Spleen (tissue), 11 donors: ENCODE results near the gene WWP2. TPM values are rescaled to one million over a fixed set of nuclear protein-coding genes. Genes with fewer than 3 reads are reported as not detected.

ENCODE experiments used
- DNase-seq: peaks from one replicate; pipeline ENCODE4 v3.0.0-alpha.2; 2020
- H3K27ac ChIP-seq, 8 donors: fragments of 200-600 bp; sonication (generic) in 7 of 8; 1 replicate in 4 of 8; 2 replicates in 4 of 8; pipeline versions ENCODE4 v1.5.0 to v1.8.0; 2016 to 2021; ENCODE audit warnings: inconsistent platforms in 4 of 8, mild to moderate bottlenecking in 4 of 8, moderate library complexity in 1 of 8
- H3K27me3 ChIP-seq, 7 donors: fragments of 200-600 bp; sonication (generic) in 6 of 7; replicated peaks in 1 of 7; 1 replicate in 4 of 7; 2 replicates in 3 of 7; pipeline versions ENCODE4 v1.5.0 to v1.8.0; 2016 to 2021; ENCODE audit warnings: inconsistent platforms in 3 of 7, mild to moderate bottlenecking in 1 of 7
- H3K36me3 ChIP-seq, 6 donors: fragments of 200-600 bp; sonication (generic) in 5 of 6; 1 replicate in 4 of 6; 2 replicates in 2 of 6; pipeline versions ENCODE4 v1.5.0 to v1.8.0; 2016 to 2021; ENCODE audit warnings: inconsistent platforms in 2 of 6
- H3K4me1 ChIP-seq, 6 donors: fragments of 200-600 bp; sonication (generic) in 5 of 6; 1 replicate in 3 of 6; 2 replicates in 3 of 6; pipeline versions ENCODE4 v1.5.0 to v1.8.0; 2016 to 2021; ENCODE audit warnings: inconsistent platforms in 3 of 6
- H3K4me3 ChIP-seq, 8 donors: fragments of 200-600 bp; sonication (generic) in 7 of 8; 1 replicate in 4 of 8; 2 replicates in 4 of 8; pipeline versions ENCODE4 v1.5.0 to v1.8.0; 2016 to 2021; ENCODE audit warnings: inconsistent platforms in 4 of 8, mild to moderate bottlenecking in 4 of 8, moderate library complexity in 2 of 8
- H3K9me3 ChIP-seq, 8 donors: fragments of 200-600 bp; sonication (generic) in 7 of 8; 1 replicate in 4 of 8; 2 replicates in 4 of 8; pipeline versions ENCODE4 v1.5.0 to v1.8.0; 2016 to 2021; ENCODE audit warnings: inconsistent platforms in 4 of 8
- POLR2A ChIP-seq, 3 donors: fragments of 450-650 bp; IDR thresholded peaks; one replicate each; pipeline ENCODE4 v1.5.1; 2017; ENCODE audit warnings: antibody characterized with exemption in 3 of 3, mild to moderate bottlenecking in 1 of 3
- POLR2AphosphoS5 ChIP-seq, 3 donors: sonication (generic); formaldehyde crosslinking; IDR thresholded peaks; one replicate each; pipeline ENCODE4 v1.5.1; 2017; ENCODE audit warnings: antibody characterized with exemption in 3 of 3
- WGBS, 5 donors: extraction: QIAGEN DNeasy Blood & Tissue Kit in 3 of 5; methylation state at CpG; one replicate each; pipeline versions ENCODE4 v1.1.5 to v1.1.7; 2013 to 2018; 5-methylcytosine and 5-hydroxymethylcytosine counted together
- intact Hi-C: fragments of 100-400 bp; cut with DNase I; formaldehyde crosslinking; loops from one replicate; pipeline ENCODE4 v1.15.0; 2023; ENCODE audit warnings: low total_unique reads
- polyA plus RNA-seq, 3 donors: library from polyadenylated mRNA; stranded (reverse); fragments of 200-250 nt; gene quantifications; one replicate each; pipeline ENCODE4 v1.2.1, GENCODE V29; 2013
- total RNA-seq, 7 donors: library from RNA; depleted of rRNA in 3 of 7; stranded (reverse); fragments of >200 nt in 3 of 7; fragmentation: NEBNext Ultra II Directional in 4 of 7; extraction: Animal tissue kit (Norgen Biotek cat#: 25700) in 4 of 7; gene quantifications; one replicate each; pipeline versions ENCODE4 v1.1.0 to v1.2.1, GENCODE V29; 2016 to 2021
- TF ChIP-seq, protein P1 (sequence below), 11 experiments: fragments of 200-600 bp in 7 of 11; fragments of 450-650 bp in 4 of 11; sonication (generic) in 4 of 11; IDR thresholded peaks in 8 of 11; conservative IDR thresholded peaks in 3 of 11; 1 replicate in 7 of 11; 2 replicates in 4 of 11; pipeline versions ENCODE4 v1.4.0 to v1.8.0; 2016 to 2021; ENCODE audit warnings: antibody characterized with exemption in 11 of 11, inconsistent platforms in 4 of 11, mild to moderate bottlenecking in 1 of 11
- donor health status: healthy with polysubstance abuse.
- donor health status: DM: no; HTN: no; CAD: no; lungs with moderate emphysema.
- donor health status: DM: no; HTN: no; CAD: no.
- donor health status: Bipolar disorder and iron deficiency.
- donor health status: healthy.
- donor health status: DM: no; HTN: no; CAD: no.
- donor health status: DM: yes; HTN: yes; CAD: no.

The WWP2 gene
- total and polyA plus RNA-seq, 10 donors: 13.7 to 109 (median 67.7) TPM

DNA sequence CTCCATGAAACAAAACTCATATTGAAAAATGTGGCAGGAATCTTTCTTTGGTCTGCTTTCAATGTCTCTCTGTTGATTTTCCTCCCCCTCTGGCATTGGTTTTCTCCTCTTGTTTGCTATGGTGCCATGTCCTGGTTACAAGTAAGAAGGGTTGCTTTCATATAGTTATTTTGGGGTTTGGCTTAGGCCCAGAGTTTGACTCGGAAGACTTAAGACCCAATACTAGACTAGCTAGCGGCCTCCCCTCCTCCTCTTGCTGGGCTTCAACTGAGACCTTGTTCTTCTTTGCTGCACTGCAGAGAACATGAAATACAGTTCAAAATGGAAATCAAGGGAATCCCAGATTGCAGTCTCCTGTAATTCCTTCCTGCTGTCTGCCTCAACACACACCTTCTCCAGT is 159.0 kb downstream of the WWP2 start:
- DNase-seq: no peak
- H3K4me3 ChIP-seq: no peak overlapping the region
- TF ChIP-seq POLR2A (IDR thresholded peaks at IDR 0.05) (no peak), POLR2AphosphoS5 (IDR thresholded peaks at IDR 0.05) (no peak)
- TF ChIP-seq, protein P1, sequence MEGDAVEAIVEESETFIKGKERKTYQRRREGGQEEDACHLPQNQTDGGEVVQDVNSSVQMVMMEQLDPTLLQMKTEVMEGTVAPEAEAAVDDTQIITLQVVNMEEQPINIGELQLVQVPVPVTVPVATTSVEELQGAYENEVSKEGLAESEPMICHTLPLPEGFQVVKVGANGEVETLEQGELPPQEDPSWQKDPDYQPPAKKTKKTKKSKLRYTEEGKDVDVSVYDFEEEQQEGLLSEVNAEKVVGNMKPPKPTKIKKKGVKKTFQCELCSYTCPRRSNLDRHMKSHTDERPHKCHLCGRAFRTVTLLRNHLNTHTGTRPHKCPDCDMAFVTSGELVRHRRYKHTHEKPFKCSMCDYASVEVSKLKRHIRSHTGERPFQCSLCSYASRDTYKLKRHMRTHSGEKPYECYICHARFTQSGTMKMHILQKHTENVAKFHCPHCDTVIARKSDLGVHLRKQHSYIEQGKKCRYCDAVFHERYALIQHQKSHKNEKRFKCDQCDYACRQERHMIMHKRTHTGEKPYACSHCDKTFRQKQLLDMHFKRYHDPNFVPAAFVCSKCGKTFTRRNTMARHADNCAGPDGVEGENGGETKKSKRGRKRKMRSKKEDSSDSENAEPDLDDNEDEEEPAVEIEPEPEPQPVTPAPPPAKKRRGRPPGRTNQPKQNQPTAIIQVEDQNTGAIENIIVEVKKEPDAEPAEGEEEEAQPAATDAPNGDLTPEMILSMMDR (IDR thresholded peaks at IDR 0.05 in 8 of 11, conservative IDR thresholded peaks at IDR 0.05 in 3 of 11): no peak
- no peaks in the 10 kb centered on the region for H3K27me3 ChIP-seq
- H3K4me1 ChIP-seq: no peaks in the 10 kb centered on the region
- intact Hi-C loops: no loop called here
- H3K9me3 ChIP-seq: no peaks in the 10 kb centered on the region
- 85 to 97% (median 90%) methylated on average over 2 of the region's 2 CpGs for WGBS, 5 donors
- H3K36me3 ChIP-seq: peaks cover 0 to 97% (median 24%) of the 10 kb centered on the region in 6 donors
- H3K27ac ChIP-seq: no peak overlapping the region

DNA sequence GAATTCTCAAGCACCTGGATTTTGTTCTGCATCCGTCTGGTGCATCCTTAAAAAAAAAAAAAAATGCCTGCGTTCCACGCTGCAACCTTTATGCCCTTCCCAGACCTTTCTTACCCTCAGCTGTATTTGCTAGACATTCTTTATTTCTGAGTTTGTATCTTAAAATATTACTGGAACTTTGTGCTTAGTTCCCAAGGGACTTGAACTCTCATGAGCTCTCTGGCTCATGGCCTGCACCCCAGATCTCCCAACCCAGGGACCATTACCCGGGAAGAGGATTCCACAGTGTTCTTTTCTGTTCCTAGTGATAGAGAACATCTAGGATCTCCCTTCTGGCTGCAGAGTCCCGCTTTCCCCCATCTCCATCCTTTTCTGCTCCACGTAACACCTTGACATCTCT is 160.1 kb downstream of the WWP2 start:
- DNase-seq: no peak
- Histone ChIP-seq H3K27ac (no peak overlapping the region), H3K4me1 (no peaks in the 10 kb centered on the region), H3K9me3 (no peaks in the 10 kb centered on the region), H3K4me3 (no peak overlapping the region), H3K36me3 (peaks cover 0 to 99% (median 22%) of the 10 kb centered on the region in 6 donors), H3K27me3 (no peaks in the 10 kb centered on the region)
- intact Hi-C loops: no loop called here
- no peak for TF ChIP-seq POLR2AphosphoS5 (IDR thresholded peaks at IDR 0.05)
- TF ChIP-seq, protein P1 (IDR thresholded peaks at IDR 0.05 in 8 of 11, conservative IDR thresholded peaks at IDR 0.05 in 3 of 11): no peak
- WGBS, 5 donors: 91 to 96% (median 93%) methylated on average over 6 of the region's 6 CpGs

DNA sequence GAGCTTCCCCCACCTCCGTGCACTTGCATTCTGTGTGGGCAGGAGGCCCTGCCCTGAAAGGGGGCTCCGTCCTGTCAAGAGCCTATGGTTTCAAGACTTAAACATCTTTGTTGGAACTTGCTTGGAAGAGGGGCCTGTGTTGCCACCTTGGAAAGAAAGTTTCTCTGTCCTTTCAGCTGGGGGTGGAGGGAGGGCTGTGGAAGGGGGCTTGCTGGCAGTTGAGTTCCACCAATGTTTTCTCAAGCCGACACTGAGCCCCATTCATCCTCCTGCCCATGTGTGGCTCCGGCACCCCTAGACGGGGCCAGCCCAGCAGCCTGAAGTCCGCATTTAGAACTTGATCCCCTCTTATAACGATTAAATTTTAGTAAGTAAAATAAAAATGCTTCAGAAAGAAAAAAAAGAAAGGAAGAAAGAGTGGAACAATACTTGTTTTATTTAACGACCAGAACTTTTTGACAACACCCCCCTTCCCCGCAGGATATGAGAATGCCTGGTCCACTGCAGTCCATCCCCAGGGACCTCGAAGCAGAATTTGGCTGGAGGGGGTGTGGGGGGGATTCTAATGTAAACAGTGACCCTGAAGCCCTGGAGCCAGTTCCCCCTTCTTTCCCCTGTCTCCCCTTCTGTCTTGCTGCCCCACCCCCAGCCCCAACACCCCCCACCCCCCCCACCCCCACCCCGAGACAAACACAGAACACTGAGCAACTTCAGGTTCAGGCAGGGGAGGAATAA is 162.1 kb downstream of the WWP2 start:
- WGBS, 5 donors: 85 to 94% (median 90%) methylated on average over 10 to 11 of the region's 11 CpGs
- DNase-seq: no peak
- intact Hi-C loops: no loop called here

DNA sequence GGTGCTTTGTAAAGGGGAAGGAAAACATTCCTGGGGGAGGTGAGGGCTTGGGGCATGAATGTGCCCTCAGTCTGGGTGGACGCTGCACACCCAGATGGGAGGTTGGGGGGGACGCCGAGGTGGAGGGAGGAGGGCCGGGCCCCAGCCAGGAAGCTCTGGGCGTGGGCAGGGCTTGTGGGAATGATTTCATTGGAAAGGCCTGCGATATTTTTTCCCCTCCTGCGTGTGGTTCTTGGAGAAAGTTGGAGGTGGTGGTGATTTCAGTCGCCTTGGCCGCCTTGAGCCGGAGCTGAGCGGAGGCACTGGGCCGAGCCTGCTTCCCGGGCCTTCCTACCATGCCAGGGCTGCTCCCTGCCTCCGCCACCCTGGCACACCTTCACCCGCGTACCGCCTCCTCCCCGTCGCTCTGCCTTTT is 162.7 kb downstream of the WWP2 start:
- Histone ChIP-seq H3K9me3 (no peaks in the 10 kb centered on the region), H3K4me3 (no peak overlapping the region), H3K36me3 (peaks cover 0 to 99% (median 20%) of the 10 kb centered on the region in 6 donors), H3K27me3 (no peaks in the 10 kb centered on the region), H3K27ac (peak overlapping the region in 4 of 8 donors; percentile 2 to 43 (median 22)), H3K4me1 (no peaks in the 10 kb centered on the region)
- TF ChIP-seq POLR2AphosphoS5 (IDR thresholded peaks at IDR 0.05): peak in 1 of 3 donors; percentile 23
- TF ChIP-seq, protein P1 (IDR thresholded peaks at IDR 0.05 in 8 of 11, conservative IDR thresholded peaks at IDR 0.05 in 3 of 11): no peak
- no peak for DNase-seq
- intact Hi-C loops: no loop called here
- WGBS, 5 donors: 81 to 87% (median 81%) methylated on average over 19 of the region's 19 CpGs

More for the DNA sequence above, 162.1 kb downstream of the WWP2 start:
- Histone ChIP-seq H3K9me3 (no peaks in the 10 kb centered on the region), H3K4me3 (no peak overlapping the region), H3K27me3 (no peaks in the 10 kb centered on the region), H3K36me3 (peaks cover 0 to 99% (median 18%) of the 10 kb centered on the region in 6 donors), H3K4me1 (no peaks in the 10 kb centered on the region), H3K27ac (peak overlapping the region in 2 of 8 donors; percentile 2 to 43)
- TF ChIP-seq, protein P1 (IDR thresholded peaks at IDR 0.05 in 8 of 11, conservative IDR thresholded peaks at IDR 0.05 in 3 of 11): no peak
- TF ChIP-seq POLR2A (IDR thresholded peaks at IDR 0.05): no peak
